K562 (cell line): Measurements from ENCODE around the gene PYGM. TPM values are rescaled to one million over a fixed set of nuclear protein-coding genes. Genes with fewer than 3 reads are reported as not detected.

Experiments used
- polyA plus RNA-seq, 8 experiments: library from polyadenylated mRNA; depleted of rRNA in 4 of 8; stranded (reverse) in 5 of 8; unstranded in 3 of 8; fragments of >200 nt; fragmentation: Nextera tagmentation in 2 of 8; fragmentation: Illumina TruSeq in 1 of 8; extraction: Ambion mirVana in 2 of 8; extraction: Trizol in 1 of 8; gene quantifications; 2 replicates each; pipeline versions ENCODE4 v1.2.1 to v1.2.3, GENCODE V29; 2011 to 2014; ENCODE audit warnings: inconsistent platforms in 1 of 8, missing spikeins in 1 of 8
- total RNA-seq, 7 experiments: library from RNA; depleted of rRNA in 6 of 7; stranded (reverse); fragments of >200 nt in 6 of 7; fragmentation: Illumina TruSeq in 2 of 7; extraction: Trizol in 2 of 7; gene quantifications; 2 replicates each; pipeline versions ENCODE4 v1.2.1 to v1.2.3, GENCODE V29; 2011 to 2021; ENCODE audit warnings: low replicate concordance in 1 of 7
- TF ChIP-seq, protein P1 (sequence below), 2 experiments: fragments of 450-650 bp in 1 of 2; sonication (generic) in 1 of 2; formaldehyde crosslinking in 1 of 2; IDR thresholded peaks; 2 replicates each; pipeline versions ENCODE4 v1.7.1 to v1.9.0; 2016 to 2022; ENCODE audit warnings: inconsistent platforms in 1 of 2, mild to moderate bottlenecking in 1 of 2, missing genetic modification reagents in 1 of 2
- TF ChIP-seq, protein P2 (sequence below): fragments of 250-450 bp; sonication (Bioruptor Pico); IDR thresholded peaks from 2 replicates; pipeline ENCODE4 v1.4.0; 2020; ENCODE audit warnings: borderline replicate concordance

PYGM gene
- total and polyA plus RNA-seq, 9 of the 15 experiments (the other 6 are each of a cell fraction or from before 2014, with no cell fraction given), result 0.07 to 1.5 (median 0.68) TPM

DNA sequence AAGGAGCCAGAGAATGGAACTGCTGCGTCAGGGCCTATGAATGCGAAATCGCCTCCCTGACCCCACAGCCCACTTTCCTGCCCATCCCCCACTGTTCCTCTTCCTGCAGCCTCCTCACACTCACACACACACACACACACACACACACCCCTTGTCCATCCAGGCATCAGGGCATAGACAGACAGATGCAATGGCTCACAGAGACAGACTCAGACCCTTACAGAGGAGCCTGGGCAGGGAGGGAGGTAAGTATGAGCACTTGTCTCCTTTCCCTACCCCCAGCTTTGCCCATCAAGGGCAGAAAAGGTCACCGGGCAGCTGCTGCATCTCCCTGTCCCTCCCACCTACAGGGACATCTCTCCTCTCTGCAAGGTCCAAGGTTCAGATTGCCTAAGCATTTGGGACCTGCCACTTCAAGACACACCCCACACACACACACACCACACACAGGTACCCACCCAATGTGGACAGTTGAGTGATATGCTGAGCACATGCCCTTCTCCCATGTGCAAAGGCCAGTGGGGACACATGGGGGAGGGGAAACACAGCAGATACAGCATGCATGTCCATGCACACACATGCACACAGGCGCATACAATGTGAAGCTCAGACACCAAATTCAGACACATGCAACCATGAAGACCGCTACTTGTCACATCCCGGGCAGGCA is 34.8 kb downstream of the PYGM start (continued):
- TF ChIP-seq, protein P1, sequence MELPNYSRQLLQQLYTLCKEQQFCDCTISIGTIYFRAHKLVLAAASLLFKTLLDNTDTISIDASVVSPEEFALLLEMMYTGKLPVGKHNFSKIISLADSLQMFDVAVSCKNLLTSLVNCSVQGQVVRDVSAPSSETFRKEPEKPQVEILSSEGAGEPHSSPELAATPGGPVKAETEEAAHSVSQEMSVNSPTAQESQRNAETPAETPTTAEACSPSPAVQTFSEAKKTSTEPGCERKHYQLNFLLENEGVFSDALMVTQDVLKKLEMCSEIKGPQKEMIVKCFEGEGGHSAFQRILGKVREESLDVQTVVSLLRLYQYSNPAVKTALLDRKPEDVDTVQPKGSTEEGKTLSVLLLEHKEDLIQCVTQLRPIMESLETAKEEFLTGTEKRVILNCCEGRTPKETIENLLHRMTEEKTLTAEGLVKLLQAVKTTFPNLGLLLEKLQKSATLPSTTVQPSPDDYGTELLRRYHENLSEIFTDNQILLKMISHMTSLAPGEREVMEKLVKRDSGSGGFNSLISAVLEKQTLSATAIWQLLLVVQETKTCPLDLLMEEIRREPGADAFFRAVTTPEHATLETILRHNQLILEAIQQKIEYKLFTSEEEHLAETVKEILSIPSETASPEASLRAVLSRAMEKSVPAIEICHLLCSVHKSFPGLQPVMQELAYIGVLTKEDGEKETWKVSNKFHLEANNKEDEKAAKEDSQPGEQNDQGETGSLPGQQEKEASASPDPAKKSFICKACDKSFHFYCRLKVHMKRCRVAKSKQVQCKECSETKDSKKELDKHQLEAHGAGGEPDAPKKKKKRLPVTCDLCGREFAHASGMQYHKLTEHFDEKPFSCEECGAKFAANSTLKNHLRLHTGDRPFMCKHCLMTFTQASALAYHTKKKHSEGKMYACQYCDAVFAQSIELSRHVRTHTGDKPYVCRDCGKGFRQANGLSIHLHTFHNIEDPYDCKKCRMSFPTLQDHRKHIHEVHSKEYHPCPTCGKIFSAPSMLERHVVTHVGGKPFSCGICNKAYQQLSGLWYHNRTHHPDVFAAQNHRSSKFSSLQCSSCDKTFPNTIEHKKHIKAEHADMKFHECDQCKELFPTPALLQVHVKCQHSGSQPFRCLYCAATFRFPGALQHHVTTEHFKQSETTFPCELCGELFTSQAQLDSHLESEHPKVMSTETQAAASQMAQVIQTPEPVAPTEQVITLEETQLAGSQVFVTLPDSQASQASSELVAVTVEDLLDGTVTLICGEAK (IDR thresholded peaks at IDR 0.05), result no peak
- TF ChIP-seq, protein P1 (CRISPR knock-in tag; IDR thresholded peaks at IDR 0.05), result 0 out of 2 replicates have a peak, but pooled peaks have one; percentile 23
- TF ChIP-seq, protein P2, sequence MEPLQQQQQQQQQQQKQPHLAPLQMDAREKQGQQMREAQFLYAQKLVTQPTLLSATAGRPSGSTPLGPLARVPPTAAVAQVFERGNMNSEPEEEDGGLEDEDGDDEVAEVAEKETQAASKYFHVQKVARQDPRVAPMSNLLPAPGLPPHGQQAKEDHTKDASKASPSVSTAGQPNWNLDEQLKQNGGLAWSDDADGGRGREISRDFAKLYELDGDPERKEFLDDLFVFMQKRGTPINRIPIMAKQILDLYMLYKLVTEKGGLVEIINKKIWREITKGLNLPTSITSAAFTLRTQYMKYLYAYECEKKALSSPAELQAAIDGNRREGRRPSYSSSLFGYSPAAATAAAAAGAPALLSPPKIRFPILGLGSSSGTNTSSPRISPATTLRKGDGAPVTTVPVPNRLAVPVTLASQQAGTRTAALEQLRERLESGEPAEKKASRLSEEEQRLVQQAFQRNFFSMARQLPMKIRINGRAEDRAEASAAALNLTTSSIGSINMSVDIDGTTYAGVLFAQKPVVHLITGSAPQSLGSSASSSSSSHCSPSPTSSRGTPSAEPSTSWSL (CRISPR knock-in tag), result no peak
- TF ChIP-seq, all 486 proteins: peak for 3
